MCF 10A (cell line): ENCODE results near the gene TTC4. TPM values are rescaled to one million over a fixed set of nuclear protein-coding genes. Genes with fewer than 3 reads are reported as not detected.
A peak's percentile ranks its signal among the peaks of the same experiment; 100 is the strongest.
"Not testable (repeated sequence)": the region's sequence is repeated elsewhere in the genome, so short reads cannot be mapped to it uniquely, and the experiment has no call there.

Experiments used
- BruUV-seq: library from RNA; stranded (reverse); fragments of 400-500 nt; replicated peaks from 2 replicates; lab custom pipeline; 2021; lab: Mats Ljungman, UMichigan
- CTCF ChIA-PET: fragments of 300-600 bp; sonication (Branson Sonifier 250); formaldehyde crosslinking; extraction: SDS; loops from one replicate; lab custom pipeline; 2021; ENCODE audit warnings: antibody characterized with exemption, inconsistent platforms; lab: Yijun Ruan, JAX
- POLR2A ChIA-PET: fragments of 300-600, 350-650 bp; sonication (Branson Sonifier 250); formaldehyde crosslinking; extraction: SDS; loops from one replicate; lab custom pipeline; 2020; ENCODE audit warnings: antibody characterized with exemption, inconsistent platforms; lab: Yijun Ruan, JAX
- DNase-seq: peaks from one replicate; pipeline ENCODE4 v3.0.0-alpha.2; 2018; ENCODE audit not compliant: unreplicated experiment
- H3K27ac Mint-ChIP-seq: one replicate; pipeline ENCODE4 v1.8.0; 2022; ENCODE audit warnings: mild to moderate bottlenecking, low read depth, mixed read lengths; ENCODE audit not compliant: unreplicated experiment
- H3K27me3 Mint-ChIP-seq: one replicate; pipeline ENCODE4 v1.8.0; 2022; ENCODE audit warnings: mixed read lengths; ENCODE audit not compliant: insufficient read depth, unreplicated experiment
- H3K36me3 Mint-ChIP-seq: one replicate; pipeline ENCODE4 v1.8.0; 2022; ENCODE audit warnings: mild to moderate bottlenecking, moderate library complexity, mixed read lengths; ENCODE audit not compliant: insufficient read depth, unreplicated experiment
- H3K4me1 Mint-ChIP-seq: one replicate; pipeline ENCODE4 v1.8.0; 2022; ENCODE audit warnings: mixed read lengths; ENCODE audit not compliant: insufficient read depth, unreplicated experiment
- H3K4me3 Mint-ChIP-seq: one replicate; pipeline ENCODE4 v1.8.0; 2022; ENCODE audit warnings: mild to moderate bottlenecking, moderate library complexity, mixed read lengths; ENCODE audit not compliant: unreplicated experiment
- H3K9me3 Mint-ChIP-seq: one replicate; pipeline ENCODE4 v1.8.0; 2022; ENCODE audit warnings: mixed read lengths; ENCODE audit not compliant: unreplicated experiment
- intact Hi-C: fragments of 100-400 bp; cut with micrococcal nuclease; formaldehyde crosslinking; loops from 2 replicates; pipeline ENCODE4 v1.14.1; 2022
- total RNA-seq: library from RNA; stranded (reverse); gene quantifications from 2 replicates; pipeline ENCODE4 v1.2.3, GENCODE V29; 2022
- TF ChIP-seq, protein P1 (sequence below): fragments of 200-600 bp; IDR thresholded peaks from one replicate; pipeline ENCODE4 v1.8.0; 2022; ENCODE audit warnings: antibody characterized with exemption, mild to moderate bottlenecking; ENCODE audit not compliant: unreplicated experiment

The TTC4 gene
- total RNA-seq, 1 experiment from 2014 or later, result 25.0 TPM

GRCh38 chr1:54774820-54775498 is 59.3 kb downstream of the TTC4 start:
- no peaks in the 10 kb centered on the region for H3K27me3 Mint-ChIP-seq

GRCh38 chr1:54775828-54776721 is 60.4 kb downstream of the TTC4 start:
- intact Hi-C loops, H3K4me3 Mint-ChIP-seq, DNase-seq, H3K27me3 Mint-ChIP-seq, H3K36me3 Mint-ChIP-seq, H3K4me1 Mint-ChIP-seq, H3K9me3 Mint-ChIP-seq, BruUV-seq, H3K27ac Mint-ChIP-seq: not testable (repeated sequence)
- POLR2A ChIA-PET, result interaction anchor here (1.6 kb wide), 1 partner anchor 11 kb away, joined by 7 read pairs; no protein-coding TSS in a partner anchor
- CTCF ChIA-PET, result interaction anchor here (1.3 kb wide), 1 partner anchor 277 kb away, joined by 5 read pairs; no protein-coding TSS in a partner anchor

More at GRCh38 chr1:54774820-54775498, 59.3 kb downstream of the TTC4 start:
- ChIA-PET POLR2A (no interaction called here), CTCF (no interaction called here)
- Mint-ChIP-seq H3K4me3 (no peak overlapping the region), H3K36me3 (no peaks in the 10 kb centered on the region), H3K9me3 (no peaks in the 10 kb centered on the region), H3K4me1 (no peaks in the 10 kb centered on the region), H3K27ac (no peak overlapping the region)
- TF ChIP-seq, protein P1, sequence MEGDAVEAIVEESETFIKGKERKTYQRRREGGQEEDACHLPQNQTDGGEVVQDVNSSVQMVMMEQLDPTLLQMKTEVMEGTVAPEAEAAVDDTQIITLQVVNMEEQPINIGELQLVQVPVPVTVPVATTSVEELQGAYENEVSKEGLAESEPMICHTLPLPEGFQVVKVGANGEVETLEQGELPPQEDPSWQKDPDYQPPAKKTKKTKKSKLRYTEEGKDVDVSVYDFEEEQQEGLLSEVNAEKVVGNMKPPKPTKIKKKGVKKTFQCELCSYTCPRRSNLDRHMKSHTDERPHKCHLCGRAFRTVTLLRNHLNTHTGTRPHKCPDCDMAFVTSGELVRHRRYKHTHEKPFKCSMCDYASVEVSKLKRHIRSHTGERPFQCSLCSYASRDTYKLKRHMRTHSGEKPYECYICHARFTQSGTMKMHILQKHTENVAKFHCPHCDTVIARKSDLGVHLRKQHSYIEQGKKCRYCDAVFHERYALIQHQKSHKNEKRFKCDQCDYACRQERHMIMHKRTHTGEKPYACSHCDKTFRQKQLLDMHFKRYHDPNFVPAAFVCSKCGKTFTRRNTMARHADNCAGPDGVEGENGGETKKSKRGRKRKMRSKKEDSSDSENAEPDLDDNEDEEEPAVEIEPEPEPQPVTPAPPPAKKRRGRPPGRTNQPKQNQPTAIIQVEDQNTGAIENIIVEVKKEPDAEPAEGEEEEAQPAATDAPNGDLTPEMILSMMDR, result no peak
- peak; percentile 30 for DNase-seq
- intact Hi-C loops, result no loop called here
- BruUV-seq, result no TSS peak

DNA sequence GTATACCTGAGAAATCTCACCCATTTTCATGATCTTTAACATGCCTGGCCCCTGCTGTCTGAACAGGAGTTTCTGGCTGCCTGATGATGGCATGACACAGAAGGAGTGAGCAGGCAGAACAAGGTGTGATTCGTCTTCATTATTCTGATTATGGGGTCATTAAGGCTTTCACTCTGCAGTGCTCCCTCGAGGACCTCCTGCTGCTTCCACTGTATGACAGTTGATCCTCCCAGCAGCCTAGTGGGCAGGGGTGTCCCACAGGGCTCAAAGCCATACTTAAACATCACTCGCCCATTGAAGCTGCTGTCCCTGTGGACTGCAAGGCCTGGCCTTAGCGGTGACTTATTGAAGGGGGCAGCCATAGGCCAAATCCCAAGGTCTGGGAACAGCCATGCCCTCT is 61.4 kb downstream of the TTC4 start:
- H3K36me3 Mint-ChIP-seq, result peaks cover 11% of the 10 kb centered on the region
- no peak for DNase-seq
- intact Hi-C loops, result no loop called here
- H3K4me1 Mint-ChIP-seq, result peaks cover 5% of the 10 kb centered on the region
- CTCF ChIA-PET, result interaction anchor here (0.6 to 1.3 kb wide), 2 partner anchors 278 to 1841 kb away, joined by 3 to 5 read pairs; no protein-coding TSS in a partner anchor
- BruUV-seq, result no TSS peak
- POLR2A ChIA-PET, result interaction anchor here (1.6 kb wide), 1 partner anchor 11 kb away, joined by 7 read pairs; no protein-coding TSS in a partner anchor
- H3K9me3 Mint-ChIP-seq, result no peaks in the 10 kb centered on the region
- H3K27ac Mint-ChIP-seq, result no peak overlapping the region
- TF ChIP-seq, protein P1, result no peak
- no peak overlapping the region for H3K4me3 Mint-ChIP-seq
- H3K27me3 Mint-ChIP-seq, result no peaks in the 10 kb centered on the region

- intact Hi-C loops, result no loop called here
- Mint-ChIP-seq H3K4me1 (peaks cover 7% of the 10 kb centered on the region), H3K4me3 (no peak overlapping the region), H3K27me3 (no peaks in the 10 kb centered on the region), H3K27ac (no peak overlapping the region), H3K9me3 (no peaks in the 10 kb centered on the region), H3K36me3 (peaks cover 12% of the 10 kb centered on the region)
- ChIA-PET POLR2A (no interaction called here), CTCF (interaction anchor here (0.6 kb wide), 1 partner anchor 1842 kb away, joined by 3 read pairs; no protein-coding TSS in a partner anchor)
- no peak for DNase-seq
- TF ChIP-seq, protein P1, result no peak
- BruUV-seq, result no TSS peak
Measured at GRCh38 chr1:54777431-54777830, 61.8 kb downstream of the TTC4 start.
